ENCODE measurements around the gene ALG8. TPM values are rescaled to one million over a fixed set of nuclear protein-coding genes. Genes with fewer than 3 reads are reported as not detected.
A peak's percentile ranks its signal among the peaks of the same experiment; 100 is the strongest.
"Not testable (repeated sequence)": the region's sequence is repeated elsewhere in the genome, so short reads cannot be mapped to it uniquely, and the experiment has no call there.

ALG8 gene
- total RNA-seq, 1 experiment from 2014 or later = 41.8 TPM

DNA sequence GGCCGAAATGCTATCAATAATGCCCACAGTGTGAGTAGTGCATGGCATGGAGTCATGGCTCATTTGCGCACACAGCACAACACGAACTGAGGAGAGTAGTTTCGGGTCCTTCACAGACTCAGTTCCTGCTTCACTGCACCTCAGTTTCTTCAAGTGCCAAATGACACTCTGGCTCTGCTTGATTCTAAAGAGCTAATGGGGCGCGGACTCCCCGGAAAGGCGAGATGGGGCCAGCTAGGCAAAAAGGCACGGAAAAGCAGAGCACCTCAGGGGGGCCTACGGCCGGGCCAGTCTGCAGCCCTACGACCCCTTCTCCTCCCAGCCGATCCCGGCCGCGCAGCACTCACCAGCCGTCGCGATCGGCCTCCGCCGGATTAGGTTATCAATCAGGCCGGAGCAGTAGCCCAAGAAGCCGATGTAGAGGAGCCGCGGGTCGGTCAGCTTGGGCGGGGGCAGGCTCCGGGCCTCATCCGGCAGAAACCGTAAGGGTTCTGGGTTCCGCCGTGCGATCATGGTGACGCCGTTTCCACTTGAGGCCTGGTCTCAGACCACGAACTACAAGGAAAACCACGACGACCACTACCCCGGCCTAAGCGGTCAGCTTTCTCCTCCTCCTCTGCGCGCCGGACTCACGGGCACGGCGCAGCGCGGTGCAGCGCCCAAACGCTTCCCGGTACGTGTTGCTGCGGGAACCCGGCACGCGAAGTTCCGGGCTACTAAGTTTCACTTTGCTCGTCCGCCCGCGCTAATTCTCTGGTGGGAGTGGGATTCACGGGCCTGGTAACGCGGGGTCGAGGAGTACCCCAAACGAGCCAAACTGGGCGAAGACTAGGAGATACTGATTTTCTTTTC, 60.0 kb downstream of the ALG8 start, which contains the start of gene NDUFC2:
NDUFC2 (minus strand) TSS at position 631 of the 852 bp plus-strand sequence; CDS start at position 513, 118 bp downstream.
- peak; percentile 66 to 69 for DNase-seq (ENCODE audit: low read depth in 1 of 2, low spot score in 2 of 2)
- H3K36me3 ChIP-seq = peaks cover 20% of the 10 kb centered on the region

DNA sequence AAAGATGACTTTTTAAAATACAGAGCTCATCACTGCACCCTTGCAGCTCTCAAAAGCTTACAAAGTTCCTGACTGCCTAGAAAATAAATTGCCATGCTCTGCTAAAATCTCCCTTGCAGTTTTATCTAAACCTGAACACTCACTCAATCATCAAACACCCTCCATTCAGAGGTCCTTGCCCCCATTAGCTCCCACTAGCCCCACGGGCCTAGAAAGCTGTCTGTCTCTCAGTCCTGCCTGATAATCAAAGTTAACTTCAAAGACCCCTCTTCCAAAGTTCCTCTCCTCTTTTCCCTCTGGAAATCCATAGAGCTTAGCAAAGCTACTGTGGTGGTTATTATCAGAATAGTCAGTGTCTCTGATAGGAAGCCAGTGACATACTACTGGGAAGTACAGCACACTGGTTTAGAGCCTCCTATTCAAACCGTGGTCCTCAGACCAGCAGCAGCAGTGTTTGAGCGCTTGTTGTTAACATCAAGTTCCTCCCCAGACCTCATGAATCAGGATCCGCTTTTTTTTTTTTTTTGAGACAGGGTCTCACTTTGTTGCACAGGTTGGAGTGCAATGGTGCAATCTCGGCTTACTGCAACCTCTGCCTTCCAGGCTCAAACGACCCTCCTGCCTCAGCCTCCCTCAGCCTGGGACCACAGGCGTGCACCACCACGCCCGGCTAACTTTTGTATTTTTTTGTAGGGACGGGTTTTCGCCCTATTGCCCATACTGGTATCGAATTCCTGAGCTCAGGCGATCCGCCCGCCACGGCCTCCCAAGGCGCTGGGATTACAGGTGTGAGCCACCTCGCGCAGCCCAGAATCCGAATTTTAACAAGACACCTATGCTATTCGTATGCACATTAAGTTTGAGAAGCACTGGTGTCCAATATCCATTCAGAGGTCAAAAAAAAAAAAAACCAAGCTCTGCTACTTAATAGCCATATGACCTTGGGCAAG, 60.9 kb downstream of the ALG8 start:
- no peak for DNase-seq (ENCODE audit: low read depth in 1 of 2, low spot score in 2 of 2)
- H3K4me3 ChIP-seq = peak overlapping the region; percentile 78
- H3K4me1 ChIP-seq (replicated peaks) = peaks cover 37% of the 10 kb centered on the region
- H3K27ac ChIP-seq = no peak overlapping the region; the same call in 1 of the 2 replicates
- no peaks in the 10 kb centered on the region for H3K9me3 ChIP-seq (replicated peaks)
- H3K36me3 ChIP-seq = peaks cover 17% of the 10 kb centered on the region
- H3K27me3 ChIP-seq (replicated peaks) = no peaks in the 10 kb centered on the region

More for the DNA sequence above, 60.0 kb downstream of the ALG8 start, which contains the start of gene NDUFC2:
- H3K9me3 ChIP-seq (replicated peaks) = no peaks in the 10 kb centered on the region
- peaks cover 47% of the 10 kb centered on the region for H3K4me1 ChIP-seq (replicated peaks)
- H3K27me3 ChIP-seq (replicated peaks) = no peaks in the 10 kb centered on the region
- H3K4me3 ChIP-seq = peak within 1 kb of the TSS; percentile 78
- peak within 1 kb of the TSS; percentile 97 for H3K27ac ChIP-seq

GRCh38 chr11:78077592-78077991, 61.8 kb downstream of the ALG8 start:
- H3K27ac ChIP-seq = not testable (repeated sequence)
- H3K4me1 ChIP-seq (replicated peaks) = peaks cover 32% of the 10 kb centered on the region

DNA sequence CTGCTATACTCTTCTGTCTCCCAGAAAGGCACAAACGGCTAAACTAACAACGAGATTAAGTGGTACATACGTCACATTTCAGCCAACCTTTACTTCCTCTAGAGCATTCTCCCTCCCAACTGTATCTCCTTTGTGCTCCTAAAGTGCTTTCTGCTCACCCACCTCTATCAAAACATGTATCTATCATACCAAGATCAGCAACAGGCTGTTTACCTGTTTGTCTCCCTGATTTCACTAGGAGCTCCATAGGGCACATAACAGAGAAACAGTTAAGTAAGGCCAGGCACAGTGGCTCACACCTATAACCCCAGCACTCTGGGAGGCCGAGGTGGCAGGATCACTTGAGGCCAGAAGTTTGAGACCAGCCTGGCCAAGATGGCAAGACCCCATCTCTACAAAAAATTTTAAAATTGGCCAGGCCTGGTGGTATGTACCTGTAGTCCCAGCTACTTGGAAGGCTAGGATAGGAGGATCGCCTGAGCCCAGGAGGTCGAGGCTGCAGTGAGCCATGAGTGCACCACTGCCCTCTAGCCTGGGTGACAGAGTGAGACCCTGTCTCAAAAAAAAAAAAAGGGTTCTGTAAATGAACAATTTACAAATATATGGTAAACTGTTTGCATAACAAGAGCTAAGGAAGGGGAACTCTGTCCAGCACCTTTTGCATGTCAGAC, 62.6 kb downstream of the ALG8 start:
- DNase-seq (ENCODE audit: low read depth in 1 of 2, low spot score in 2 of 2) = no peak
- H3K27ac ChIP-seq = no peak overlapping the region
- H3K4me1 ChIP-seq (replicated peaks) = peaks cover 25% of the 10 kb centered on the region
- H3K27me3 ChIP-seq (replicated peaks) = no peaks in the 10 kb centered on the region
- no peak overlapping the region for H3K4me3 ChIP-seq
- H3K36me3 ChIP-seq = peaks cover 18% of the 10 kb centered on the region
- H3K9me3 ChIP-seq (replicated peaks) = no peaks in the 10 kb centered on the region

More at GRCh38 chr11:78077592-78077991, 61.8 kb downstream of the ALG8 start:
- Histone ChIP-seq H3K4me3 (peak overlapping the region; percentile 78; the same call in 1 of the 2 replicates), H3K36me3 (peaks cover 17% of the 10 kb centered on the region)
- H3K27me3 ChIP-seq (replicated peaks); DNase-seq (ENCODE audit: low read depth in 1 of 2, low spot score in 2 of 2); H3K9me3 ChIP-seq (replicated peaks): not testable (repeated sequence)

DNA sequence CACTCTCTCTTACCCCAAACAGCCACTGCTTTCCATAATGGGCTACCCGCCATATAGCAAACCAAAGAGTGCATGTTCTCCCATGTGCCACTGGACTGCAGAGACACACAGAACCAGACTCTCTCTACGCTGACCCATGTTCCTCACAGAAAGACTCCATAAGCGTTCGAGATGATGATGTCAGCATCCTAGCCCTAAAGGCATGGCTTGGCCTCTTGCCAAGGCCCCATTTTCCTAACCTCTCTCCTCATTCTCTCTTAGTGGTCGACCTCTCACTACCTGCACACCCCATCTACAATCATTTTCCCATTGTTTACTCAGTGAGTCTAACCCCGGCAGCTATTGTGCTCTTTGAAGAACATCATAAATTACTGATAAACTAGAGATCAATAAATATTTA, 64.7 kb downstream of the ALG8 start:
- H3K4me3 ChIP-seq = no peak overlapping the region
- DNase-seq (ENCODE audit: low read depth in 1 of 2, low spot score in 2 of 2) = no peak
- peaks cover 6% of the 10 kb centered on the region for H3K4me1 ChIP-seq (replicated peaks)
- H3K9me3 ChIP-seq (replicated peaks) = no peaks in the 10 kb centered on the region
- no peaks in the 10 kb centered on the region for H3K27me3 ChIP-seq (replicated peaks)
- no peak overlapping the region for H3K27ac ChIP-seq
- H3K36me3 ChIP-seq = peaks cover 28% of the 10 kb centered on the region

GRCh38 chr11:78072455-78072854, 67.0 kb downstream of the ALG8 start:
- Histone ChIP-seq H3K27me3 (replicated peaks) (no peaks in the 10 kb centered on the region), H3K4me1 (replicated peaks) (no peaks in the 10 kb centered on the region; the same call in 1 of the 2 replicates), H3K36me3 (peaks cover 32% of the 10 kb centered on the region), H3K9me3 (replicated peaks) (no peaks in the 10 kb centered on the region), H3K4me3 (no peak overlapping the region), H3K27ac (no peak overlapping the region)
- no peak for DNase-seq (ENCODE audit: low read depth in 1 of 2, low spot score in 2 of 2)

- no peak overlapping the region for H3K27ac ChIP-seq
- no peak for DNase-seq (ENCODE audit: low read depth in 1 of 2, low spot score in 2 of 2)
- peaks cover 31% of the 10 kb centered on the region for H3K36me3 ChIP-seq
- no peaks in the 10 kb centered on the region for H3K4me1 ChIP-seq (replicated peaks)
- no peaks in the 10 kb centered on the region for H3K9me3 ChIP-seq (replicated peaks)
- H3K27me3 ChIP-seq (replicated peaks) = no peaks in the 10 kb centered on the region
- no peak overlapping the region for H3K4me3 ChIP-seq
Observed at GRCh38 chr11:78071717-78072116, 67.7 kb downstream of the ALG8 start.

DNA sequence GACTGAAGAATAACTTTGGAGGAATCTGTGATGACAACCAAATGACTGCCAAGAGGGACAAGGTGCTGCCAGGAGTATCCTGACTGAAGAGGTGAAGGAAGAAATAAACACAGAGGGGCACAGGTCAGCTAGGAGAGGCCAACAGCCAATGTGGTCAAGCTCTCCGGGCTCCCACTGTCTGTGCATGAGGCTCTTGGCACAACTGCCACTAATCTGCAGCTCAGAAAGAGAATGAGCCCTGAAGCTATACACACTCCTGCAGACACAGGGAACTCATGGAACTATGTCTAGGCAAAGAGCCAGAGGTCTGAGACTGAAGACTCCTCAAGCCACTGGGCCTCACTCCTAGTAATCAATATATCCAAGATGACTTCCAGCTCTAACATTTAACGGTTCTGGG, 68.8 kb downstream of the ALG8 start:
- no peak for DNase-seq (ENCODE audit: low read depth in 1 of 2, low spot score in 2 of 2)
- H3K27ac ChIP-seq = no peak overlapping the region
- no peak overlapping the region for H3K4me3 ChIP-seq
- H3K9me3 ChIP-seq (replicated peaks) = no peaks in the 10 kb centered on the region
- no peaks in the 10 kb centered on the region for H3K4me1 ChIP-seq (replicated peaks)
- H3K27me3 ChIP-seq (replicated peaks) = no peaks in the 10 kb centered on the region
- peaks cover 27% of the 10 kb centered on the region for H3K36me3 ChIP-seq

- no peak overlapping the region for H3K27ac ChIP-seq
- H3K36me3 ChIP-seq = peaks cover 27% of the 10 kb centered on the region
- no peaks in the 10 kb centered on the region for H3K4me1 ChIP-seq (replicated peaks)
- H3K4me3 ChIP-seq = no peak overlapping the region
- DNase-seq (ENCODE audit: low read depth in 1 of 2, low spot score in 2 of 2) = no peak
- H3K9me3 ChIP-seq (replicated peaks) = no peaks in the 10 kb centered on the region
- H3K27me3 ChIP-seq (replicated peaks) = no peaks in the 10 kb centered on the region
Observed at GRCh38 chr11:78069465-78069864, 70.0 kb downstream of the ALG8 start.

- H3K4me3 ChIP-seq = no peak overlapping the region
Observed at GRCh38 chr11:78067704-78068103, 71.7 kb downstream of the ALG8 start.

GRCh38 chr11:78066471-78066870, 73.0 kb downstream of the ALG8 start:
- peaks cover 22% of the 10 kb centered on the region for H3K36me3 ChIP-seq
- no peak overlapping the region for H3K4me3 ChIP-seq
- no peak overlapping the region for H3K27ac ChIP-seq
- H3K27me3 ChIP-seq (replicated peaks) = no peaks in the 10 kb centered on the region
- no peak for DNase-seq (ENCODE audit: low read depth in 1 of 2, low spot score in 2 of 2)
- H3K4me1 ChIP-seq (replicated peaks) = no peaks in the 10 kb centered on the region
- no peaks in the 10 kb centered on the region for H3K9me3 ChIP-seq (replicated peaks)

More at GRCh38 chr11:78067704-78068103, 71.7 kb downstream of the ALG8 start:
- H3K4me1 ChIP-seq (replicated peaks) = no peaks in the 10 kb centered on the region
- no peaks in the 10 kb centered on the region for H3K9me3 ChIP-seq (replicated peaks)
- no peak for DNase-seq (ENCODE audit: low read depth in 1 of 2, low spot score in 2 of 2)
- H3K27ac ChIP-seq = no peak overlapping the region
- H3K36me3 ChIP-seq = peaks cover 27% of the 10 kb centered on the region
- no peaks in the 10 kb centered on the region for H3K27me3 ChIP-seq (replicated peaks)

- Histone ChIP-seq H3K4me3 (no peak overlapping the region), H3K4me1 (replicated peaks) (no peaks in the 10 kb centered on the region), H3K9me3 (replicated peaks) (no peaks in the 10 kb centered on the region), H3K27ac (no peak overlapping the region), H3K27me3 (replicated peaks) (no peaks in the 10 kb centered on the region), H3K36me3 (peaks cover 17% of the 10 kb centered on the region)
- DNase-seq (ENCODE audit: low read depth in 1 of 2, low spot score in 2 of 2) = no peak
Observed at GRCh38 chr11:78065203-78065602, 74.2 kb downstream of the ALG8 start.

DNA sequence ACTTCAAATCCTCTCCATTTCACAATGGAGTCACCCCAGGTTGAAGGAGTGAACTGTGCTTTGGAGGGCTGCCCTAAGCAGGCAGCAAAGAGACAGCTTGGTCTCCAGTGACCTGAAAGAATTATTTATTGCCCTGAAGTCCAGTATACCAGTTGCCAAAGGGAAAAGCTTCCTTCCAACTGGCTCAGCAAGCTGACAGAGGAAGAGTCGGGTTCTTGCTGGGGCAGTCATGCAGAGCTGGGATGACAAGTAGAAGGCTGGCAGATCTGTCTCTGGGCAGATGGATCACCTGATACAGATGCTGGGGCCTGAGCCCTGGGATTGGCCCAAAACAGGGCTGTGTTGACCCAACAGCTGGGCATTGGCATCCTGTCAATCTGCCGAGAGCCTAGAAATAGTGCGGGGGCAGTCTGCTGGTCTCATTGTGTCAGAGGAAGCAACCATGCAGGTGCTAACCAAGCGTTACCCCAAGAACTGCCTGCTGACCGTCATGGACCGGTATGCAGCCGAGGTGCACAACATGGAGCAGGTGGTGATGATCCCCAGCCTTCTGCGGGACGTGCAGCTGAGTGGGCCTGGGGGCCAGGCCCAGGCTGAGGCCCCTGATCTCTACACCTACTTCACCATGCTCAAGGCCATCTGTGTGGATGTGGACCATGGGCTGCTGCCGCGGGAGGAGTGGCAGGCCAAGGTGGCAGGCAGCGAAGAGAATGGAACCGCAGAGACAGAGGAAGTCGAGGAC, 75.8 kb downstream of the ALG8 start, which contains the start of gene THRSP:
THRSP (plus strand) TSS at position 422 of the 742 bp plus-strand sequence; CDS start at position 443, 21 bp downstream.
- DNase-seq (ENCODE audit: low read depth in 1 of 2, low spot score in 2 of 2) = no peak
- Histone ChIP-seq H3K9me3 (replicated peaks) (no peaks in the 10 kb centered on the region), H3K36me3 (peaks cover 9% of the 10 kb centered on the region), H3K27me3 (replicated peaks) (no peaks in the 10 kb centered on the region), H3K4me1 (replicated peaks) (no peaks in the 10 kb centered on the region), H3K4me3 (no peak within 1 kb of the TSS), H3K27ac (no peak within 1 kb of the TSS)

Measured in SJSA1 (cell line).